HG03039 (cell line): ENCODE measurements around the gene TNXB.

Source experiments
- ATAC-seq: cut with Tn5 transposase; IDR thresholded peaks from one replicate; pipeline ENCODE4 v1.9.1; 2021; ENCODE audit warnings: mild to moderate bottlenecking, moderate library complexity; ENCODE audit not compliant: unreplicated experiment

Gene TNXB

GRCh38 chr6:32140420-32141046 lies 31.4 kb upstream of the TNXB start:
- ATAC-seq: no peak

DNA sequence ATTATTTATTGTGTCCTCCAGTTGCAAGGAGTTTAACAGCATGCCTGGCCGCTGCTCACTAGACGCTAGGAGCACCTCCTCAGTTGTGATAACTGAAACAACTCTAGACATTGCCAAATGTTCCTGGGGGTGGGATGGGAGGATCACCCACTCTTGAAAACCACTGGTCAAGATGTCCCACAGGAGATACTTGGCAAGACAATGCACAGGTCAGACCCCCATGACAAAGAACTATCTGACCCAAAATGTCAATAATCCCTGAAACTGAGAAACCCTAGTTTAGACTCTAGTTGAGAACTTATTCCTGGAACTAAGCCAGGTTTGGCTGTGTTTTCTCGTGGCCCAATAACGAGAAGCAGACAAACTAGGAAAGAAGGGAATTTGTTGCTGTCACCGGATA lies 30.5 kb upstream of the TNXB start:
- ATAC-seq: no peak

- no peak for ATAC-seq
Measured at GRCh38 chr6:32137454-32137853, 28.3 kb upstream of the TNXB start.

- ATAC-seq: no peak
Measured at GRCh38 chr6:32133786-32134185, 24.6 kb upstream of the TNXB start.

- no peak for ATAC-seq
Measured at GRCh38 chr6:32132110-32132509, 23.0 kb upstream of the TNXB start.

DNA sequence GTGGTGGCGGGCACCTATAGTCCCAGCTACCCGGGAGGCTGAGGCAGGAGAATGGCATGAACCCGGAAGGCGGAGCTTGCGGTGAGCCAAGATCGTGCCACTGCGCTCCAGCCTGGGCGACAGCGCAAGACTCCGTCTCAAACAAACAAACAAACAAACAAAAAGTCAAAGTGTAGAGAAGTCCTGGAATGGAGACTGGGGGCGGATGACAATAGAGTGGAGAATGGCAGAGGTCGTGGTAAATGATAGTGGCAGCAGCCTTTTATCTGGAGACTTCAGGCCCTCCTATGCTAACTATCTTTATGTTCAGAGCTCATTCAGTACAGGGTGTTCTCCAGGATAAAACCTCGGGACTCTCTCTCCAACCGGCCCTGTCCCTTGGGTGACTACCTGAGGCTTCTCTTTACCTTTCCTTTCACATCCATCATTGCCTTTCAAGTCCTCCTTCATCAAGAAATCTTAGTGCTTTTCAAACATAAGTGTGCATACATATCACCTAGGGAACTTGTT lies 22.4 kb upstream of the TNXB start:
- ATAC-seq: no peak

DNA sequence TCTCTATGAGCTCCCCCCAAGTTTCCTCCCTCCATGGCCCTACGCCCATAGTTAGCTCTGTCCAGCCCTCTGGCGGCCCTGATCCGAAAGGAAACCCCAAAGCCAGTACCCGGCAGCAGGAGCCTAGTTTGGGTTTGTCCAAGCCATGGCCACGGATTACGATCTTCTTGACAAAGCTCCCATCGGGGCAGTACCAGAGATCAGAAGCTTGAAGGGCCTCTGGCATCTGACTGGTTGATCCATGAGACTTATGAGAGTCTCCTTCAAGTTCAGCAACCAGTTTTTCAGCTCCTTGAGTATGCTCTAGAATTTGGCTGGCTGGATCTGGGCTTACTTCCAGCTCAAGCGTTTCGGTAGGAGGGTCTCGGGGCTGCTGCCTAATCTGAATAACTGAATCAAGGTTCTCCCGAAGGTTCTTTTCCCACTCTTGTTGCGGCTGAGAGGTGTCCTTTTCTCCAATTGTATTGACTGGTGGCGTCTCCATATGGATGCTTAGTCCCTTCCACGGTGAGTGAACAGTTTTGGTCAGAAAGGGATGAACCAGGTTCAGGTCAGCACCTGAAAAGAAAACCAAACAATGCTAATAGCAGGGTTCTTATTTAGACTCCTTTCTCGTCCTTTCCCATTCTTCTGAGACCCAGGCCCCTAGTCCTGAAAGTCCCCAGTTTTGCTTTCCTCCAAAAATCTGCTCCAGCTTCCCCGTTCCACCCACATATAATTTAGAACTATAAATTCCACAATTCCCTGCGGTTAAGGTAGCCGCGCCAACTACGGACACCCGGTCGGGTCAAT lies 20.4 kb upstream of the TNXB start:
- ATAC-seq: no peak

- no peak for ATAC-seq
Measured at GRCh38 chr6:32128751-32129296, 19.7 kb upstream of the TNXB start.

- ATAC-seq: peak; percentile 81
Measured at GRCh38 chr6:32127717-32128592, 18.8 kb upstream of the TNXB start, which contains the start of gene ATF6B. Gene ATF6B, minus strand, starts transcription at chr6:32128246. Its CDS starts 39 bp downstream, at chr6:32128207.

DNA sequence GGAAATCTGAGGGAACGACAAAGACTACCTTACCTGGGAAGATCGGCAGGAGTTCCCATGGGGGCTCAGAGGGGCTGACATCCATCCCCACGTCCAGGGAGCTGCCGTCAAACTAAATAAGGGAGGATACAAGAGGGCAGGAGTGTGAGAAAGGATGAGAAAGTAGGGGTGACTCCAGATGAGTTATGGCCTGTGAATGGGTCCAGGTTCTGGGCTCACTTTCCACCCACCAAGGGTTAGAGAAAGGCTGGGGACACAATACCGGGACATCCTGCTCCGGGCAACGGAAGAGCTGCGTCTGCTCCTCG lies 18.2 kb upstream of the TNXB start:
- ATAC-seq: no peak

GRCh38 chr6:32126880-32127279 lies 17.7 kb upstream of the TNXB start:
- no peak for ATAC-seq

DNA sequence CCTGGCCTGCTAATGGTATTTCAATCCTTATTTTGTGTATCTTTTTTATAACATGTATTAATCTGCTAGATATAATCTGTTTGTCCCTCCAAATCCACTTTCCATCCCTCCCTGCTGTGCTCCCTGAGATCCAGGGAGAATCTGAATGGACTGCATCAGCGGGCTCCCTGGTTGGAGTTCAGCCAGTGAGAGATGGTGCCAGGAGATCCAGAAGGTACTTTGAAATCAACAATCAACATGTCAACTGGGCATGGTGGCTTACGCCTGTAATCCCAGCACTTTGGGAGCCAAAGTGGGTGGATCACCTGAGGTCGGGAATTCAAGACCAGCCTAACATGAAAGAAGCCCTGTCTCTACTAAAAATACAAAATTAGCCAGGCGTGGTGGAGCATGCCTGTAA lies 14.5 kb upstream of the TNXB start:
- no peak for ATAC-seq

- no peak for ATAC-seq
Measured at GRCh38 chr6:32120573-32121059, 11.5 kb upstream of the TNXB start.

GRCh38 chr6:32118782-32119628 lies 9.9 kb upstream of the TNXB start:
- ATAC-seq: no peak

GRCh38 chr6:32117461-32117860 lies 8.3 kb upstream of the TNXB start:
- ATAC-seq: no peak

DNA sequence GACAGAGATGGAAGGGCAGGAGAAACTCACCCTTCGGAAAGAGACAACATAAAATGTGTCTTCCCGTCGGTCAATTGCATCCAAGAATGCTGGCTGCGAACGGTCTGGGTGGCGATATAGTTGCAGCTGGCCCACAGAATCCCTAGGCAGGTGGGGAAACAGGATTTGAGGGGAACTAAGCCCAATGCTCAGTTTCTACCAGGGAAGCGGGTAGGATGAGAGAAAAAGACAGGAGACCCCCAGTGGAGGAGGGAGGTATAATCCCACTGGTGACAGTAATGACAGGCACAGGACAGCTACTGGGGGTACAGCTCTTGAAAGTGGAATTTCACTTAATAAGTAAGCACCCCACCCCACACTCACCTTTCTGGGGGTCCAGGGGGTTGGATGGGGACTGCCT lies 7.5 kb upstream of the TNXB start:
- ATAC-seq: no peak

- no peak for ATAC-seq
Measured at GRCh38 chr6:32115623-32116022, 6.5 kb upstream of the TNXB start.

DNA sequence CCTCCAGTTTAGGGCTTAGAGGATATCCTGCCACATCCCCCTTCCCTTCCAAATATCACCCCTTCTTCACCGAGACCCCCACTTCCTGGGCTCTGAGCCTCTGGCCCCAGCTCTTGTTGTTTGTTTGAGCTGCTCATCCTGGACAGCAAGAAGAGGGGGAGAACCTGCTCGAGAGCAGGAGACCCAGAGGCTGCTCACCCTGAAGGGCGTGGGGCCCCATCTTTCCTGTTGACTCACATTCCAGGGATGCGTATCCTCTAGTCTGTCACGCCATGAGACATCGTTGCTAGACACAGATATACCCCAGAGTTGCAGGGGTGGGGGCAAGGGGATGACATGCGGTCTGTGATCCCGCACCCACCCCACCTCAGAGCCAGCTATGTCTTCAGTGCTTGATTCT lies 5.7 kb upstream of the TNXB start:
- ATAC-seq: no peak

- no peak for ATAC-seq
Measured at GRCh38 chr6:32113386-32114352, 4.5 kb upstream of the TNXB start.
